ENCODE results near the gene BABAM2.

The BABAM2 gene

DNA sequence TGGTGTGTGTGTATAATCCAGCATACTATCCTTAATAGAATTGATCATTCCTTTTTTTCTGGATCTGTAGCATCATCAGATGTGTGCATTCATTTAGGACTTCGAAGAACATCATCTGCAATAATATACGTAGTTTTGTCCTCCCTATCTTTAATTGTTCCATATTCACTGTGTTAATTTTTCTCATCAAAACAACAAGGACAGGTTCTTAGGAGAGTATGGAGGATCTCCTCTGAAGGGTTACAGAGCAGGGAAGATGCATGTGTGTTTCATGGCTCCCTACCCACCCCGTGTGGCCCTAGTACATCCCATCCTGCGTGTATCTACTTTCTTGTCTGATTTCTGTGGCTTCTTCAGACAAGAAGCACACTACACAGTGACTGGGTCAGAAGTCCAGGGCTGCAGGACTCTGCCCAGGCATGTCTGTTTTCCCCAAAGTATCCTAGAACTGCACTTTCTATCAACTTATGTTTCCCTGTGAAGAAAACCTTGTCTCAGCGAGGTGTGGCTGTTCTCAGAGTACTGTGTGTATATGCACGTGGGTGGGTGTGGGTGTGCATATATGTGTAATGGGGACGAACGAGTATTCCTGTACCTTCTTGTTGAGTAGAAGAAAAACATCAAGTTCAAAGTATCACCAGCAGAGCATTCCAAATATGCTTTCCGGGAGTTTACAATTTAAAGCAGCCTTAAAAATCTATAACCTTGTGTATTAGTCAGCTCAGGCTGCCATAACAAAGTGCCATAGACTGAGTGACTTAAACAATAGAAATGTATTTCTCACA is 281.8 kb downstream of the BABAM2 start:
- H3K79me2 ChIP-seq (ENCODE audit: insufficient read depth, low read length): no peaks in the 10 kb centered on the region
- no peaks in the 10 kb centered on the region for H3K9me2 ChIP-seq (replicated peaks; ENCODE audit: insufficient read depth, low read length)
- no peaks in the 10 kb centered on the region for H3K27me3 ChIP-seq (ENCODE audit: low read length)
- no peak overlapping the region for H3K9ac ChIP-seq (ENCODE audit: low read length)
- H3K9me3 ChIP-seq (ENCODE audit: insufficient read depth, low read length): no peaks in the 10 kb centered on the region
- no peak overlapping the region for H3K4me2 ChIP-seq (ENCODE audit: low read depth, low read length, poor library complexity, severe bottlenecking)
- no peak overlapping the region for H2AFZ ChIP-seq (ENCODE audit: low read depth, low read length, severe bottlenecking)
- no peaks in the 10 kb centered on the region for H4K20me1 ChIP-seq (ENCODE audit: low read depth, low read length)
- H3K36me3 ChIP-seq (ENCODE audit: low read length): no peaks in the 10 kb centered on the region
- no peak overlapping the region for H3K4me3 ChIP-seq (ENCODE audit: insufficient read depth, low read length, poor library complexity, severe bottlenecking)
- TF ChIP-seq CTCF (IDR thresholded peaks at IDR 0.05; ENCODE audit: insufficient read depth, low read length, poor library complexity, severe bottlenecking) (no peak), EZH2phosphoT487 (conservative IDR thresholded peaks at IDR 0.05; ENCODE audit: low read length) (no peak)
- no peaks in the 10 kb centered on the region for H3F3A ChIP-seq (ENCODE audit: insufficient read depth)
- no peak overlapping the region for H3K27ac ChIP-seq (ENCODE audit: low read depth, low read length)

- Histone ChIP-seq H3K27ac (ENCODE audit: low read depth, low read length) (no peak overlapping the region), H3K27me3 (ENCODE audit: low read length) (no peaks in the 10 kb centered on the region), H3K9me3 (ENCODE audit: insufficient read depth, low read length) (no peaks in the 10 kb centered on the region), H3K4me2 (ENCODE audit: low read depth, low read length, poor library complexity, severe bottlenecking) (no peak overlapping the region), H3K4me3 (ENCODE audit: insufficient read depth, low read length, poor library complexity, severe bottlenecking) (no peak overlapping the region), H3K36me3 (ENCODE audit: low read length) (no peaks in the 10 kb centered on the region), H2AFZ (ENCODE audit: low read depth, low read length, severe bottlenecking) (no peak overlapping the region), H3F3A (ENCODE audit: insufficient read depth) (no peaks in the 10 kb centered on the region), H3K79me2 (ENCODE audit: insufficient read depth, low read length) (no peaks in the 10 kb centered on the region), H3K9me2 (replicated peaks; ENCODE audit: insufficient read depth, low read length) (no peaks in the 10 kb centered on the region), H4K20me1 (ENCODE audit: low read depth, low read length) (no peaks in the 10 kb centered on the region), H3K9ac (ENCODE audit: low read length) (no peak overlapping the region)
- TF ChIP-seq CTCF (IDR thresholded peaks at IDR 0.05; ENCODE audit: insufficient read depth, low read length, poor library complexity, severe bottlenecking) (no peak), EZH2phosphoT487 (conservative IDR thresholded peaks at IDR 0.05; ENCODE audit: low read length) (no peak)
Measured at GRCh38 chr2:28173377-28173776, 282.8 kb downstream of the BABAM2 start.

- no peak for TF ChIP-seq EZH2phosphoT487 (conservative IDR thresholded peaks at IDR 0.05; ENCODE audit: low read length)
- no peak for TF ChIP-seq CTCF (IDR thresholded peaks at IDR 0.05; ENCODE audit: insufficient read depth, low read length, poor library complexity, severe bottlenecking)
- Histone ChIP-seq H2AFZ (ENCODE audit: low read depth, low read length, severe bottlenecking) (no peak overlapping the region), H3K4me2 (ENCODE audit: low read depth, low read length, poor library complexity, severe bottlenecking) (no peak overlapping the region), H4K20me1 (ENCODE audit: low read depth, low read length) (no peaks in the 10 kb centered on the region), H3K4me3 (ENCODE audit: insufficient read depth, low read length, poor library complexity, severe bottlenecking) (no peak overlapping the region), H3K27ac (ENCODE audit: low read depth, low read length) (no peak overlapping the region), H3K9me3 (ENCODE audit: insufficient read depth, low read length) (no peaks in the 10 kb centered on the region), H3K36me3 (ENCODE audit: low read length) (no peaks in the 10 kb centered on the region), H3F3A (ENCODE audit: insufficient read depth) (no peaks in the 10 kb centered on the region), H3K79me2 (ENCODE audit: insufficient read depth, low read length) (no peaks in the 10 kb centered on the region), H3K27me3 (ENCODE audit: low read length) (no peaks in the 10 kb centered on the region), H3K9ac (ENCODE audit: low read length) (no peak overlapping the region), H3K9me2 (replicated peaks; ENCODE audit: insufficient read depth, low read length) (no peaks in the 10 kb centered on the region)
Measured at GRCh38 chr2:28174211-28174610, 283.7 kb downstream of the BABAM2 start.

Data from SU-DHL-6 (cell line).